Measurements from ENCODE around the gene FPGT. TPM values are rescaled to one million over a fixed set of nuclear protein-coding genes. Genes with fewer than 3 reads are reported as not detected.
A peak's percentile ranks its signal among the peaks of the same experiment; 100 is the strongest.
"Not testable (repeated sequence)": the region's sequence is repeated elsewhere in the genome, so short reads cannot be mapped to it uniquely, and the experiment has no call there.

Gene FPGT
- 8.8 and 9.2 TPM in 2 replicates for total RNA-seq (2014; rRNA removed; shearing (Covaris generic))
- 11.0 and 11.2 TPM in 2 replicates for polyA plus RNA-seq (2015; cell fraction: cytosol; rRNA removed)
- 13.9 and 15.8 TPM in 2 replicates for polyA plus RNA-seq (2015; cell fraction: nucleus; rRNA removed)

DNA sequence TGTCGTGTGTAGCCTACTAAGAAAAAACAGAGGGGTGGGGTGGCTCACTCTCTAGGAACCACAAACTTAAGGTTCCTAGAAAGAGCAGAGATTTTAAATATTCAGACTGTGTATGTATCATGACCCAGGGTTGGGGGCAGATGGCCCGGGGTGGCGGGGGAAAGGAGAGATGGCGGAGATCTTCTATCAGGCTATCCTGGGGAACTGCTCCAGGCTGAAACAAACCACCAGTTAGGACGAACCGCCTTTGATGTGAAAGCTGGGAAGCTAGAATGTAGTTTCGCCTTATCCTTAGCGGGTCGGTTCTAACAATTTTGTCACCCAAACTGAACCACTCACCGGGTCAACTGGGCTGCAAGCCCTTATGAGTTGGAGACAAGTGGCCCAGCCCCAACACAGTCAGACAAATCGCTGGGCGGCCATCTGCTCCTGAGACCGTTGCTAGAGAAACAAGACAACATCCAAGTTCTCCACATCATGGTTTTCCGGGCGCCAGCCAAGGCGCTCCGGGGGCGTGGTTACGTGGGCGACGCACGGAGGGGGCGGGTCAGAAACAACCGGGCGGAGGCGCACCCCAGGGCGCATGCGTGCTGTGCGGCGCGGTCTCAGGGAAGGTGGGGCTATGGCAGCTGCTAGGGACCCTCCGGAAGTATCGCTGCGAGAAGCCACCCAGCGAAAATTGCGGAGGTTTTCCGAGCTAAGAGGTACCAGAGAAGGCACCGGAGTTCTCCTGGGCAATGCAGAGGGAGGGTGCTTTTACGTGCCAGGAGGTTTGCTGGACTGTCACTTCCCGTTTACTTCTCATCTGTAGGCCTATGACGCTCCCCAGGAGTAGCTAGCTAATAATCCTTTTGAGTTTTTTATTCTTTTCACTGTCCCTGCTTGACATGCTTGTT lies at the start of gene FPGT, which contains the start of gene LRRIQ3:
TSS of gene FPGT (plus strand) at position 586 of the 896 bp plus-strand sequence. CDS start at position 623, 37 bp downstream.
TSS of gene LRRIQ3 (minus strand) at position 520 of the 896 bp plus-strand sequence. CDS start 14,492 bp downstream, outside the sequence.
- DNase-seq (ENCODE audit: low read depth), result peak; percentile 94

GRCh38 chr1:74160046-74160445 lies 38.0 kb upstream of the FPGT start:
- no peak for DNase-seq (ENCODE audit: low read depth)

DNA sequence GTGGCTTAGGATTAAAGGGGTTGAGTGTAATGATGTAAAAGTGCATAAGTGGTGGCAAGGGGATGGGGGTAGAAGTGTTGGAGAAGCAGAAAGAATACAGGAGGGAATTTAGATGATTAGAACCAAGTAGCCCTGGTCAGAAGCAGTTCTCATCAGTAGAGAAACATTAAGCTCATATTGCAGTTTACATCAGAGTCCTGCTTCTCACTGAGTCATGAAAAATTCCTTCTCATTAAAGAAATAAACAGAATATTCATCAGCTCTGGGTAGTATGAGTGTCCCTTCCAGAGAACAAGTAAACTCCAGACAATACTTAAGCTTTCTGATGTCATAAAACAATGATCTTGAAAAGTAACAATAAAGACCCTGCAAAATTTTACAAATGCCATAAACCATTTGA lies 36.5 kb upstream of the FPGT start:
- no peak for DNase-seq (ENCODE audit: low read depth)

GRCh38 chr1:74162333-74162732 lies 35.7 kb upstream of the FPGT start:
- DNase-seq (ENCODE audit: low read depth), result no peak

DNA sequence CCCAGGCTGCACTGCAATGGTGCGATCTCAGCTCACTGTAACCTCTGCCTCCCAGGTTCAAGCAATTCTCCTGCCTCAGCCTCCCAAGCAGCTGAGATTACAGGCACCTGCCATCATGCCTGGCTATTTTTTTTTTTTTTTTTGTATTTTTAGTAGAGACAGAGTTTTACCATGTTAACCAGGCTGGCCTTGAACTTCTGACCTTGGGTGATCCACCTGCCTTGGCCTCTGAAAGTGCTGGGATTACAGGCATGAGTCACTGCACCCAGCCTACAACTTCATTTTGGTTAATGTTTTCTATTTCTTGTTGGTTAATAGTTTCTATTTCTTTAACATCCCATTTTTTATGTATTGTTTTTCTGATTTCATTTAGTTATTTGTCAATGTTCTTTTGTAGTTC lies 23.6 kb upstream of the FPGT start:
- DNase-seq (ENCODE audit: low read depth), result not testable (repeated sequence)

DNA sequence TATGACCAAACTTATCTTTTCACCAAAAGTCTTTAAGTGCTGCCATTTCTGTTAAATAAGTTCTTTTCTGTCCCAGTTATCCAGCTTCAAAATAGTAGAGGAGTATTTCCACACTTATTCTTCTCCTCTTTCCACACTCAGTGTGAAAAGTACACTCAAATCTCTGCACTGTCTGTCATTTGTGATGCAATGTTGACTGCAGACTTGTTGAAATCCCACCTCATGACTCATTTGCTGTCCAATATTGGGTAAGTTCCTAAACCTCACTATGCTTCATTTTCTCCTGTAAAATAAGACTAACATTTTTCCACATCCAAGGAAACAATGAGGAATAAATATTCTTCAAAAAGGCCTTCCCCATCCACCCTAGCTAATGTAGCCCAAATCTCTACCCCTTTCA lies 17.6 kb upstream of the FPGT start:
- peak; percentile 22 for DNase-seq (ENCODE audit: low read depth)

GRCh38 chr1:74193908-74194307 lies 4.1 kb upstream of the FPGT start:
- peak; percentile 27 for DNase-seq (ENCODE audit: low read depth)

- DNase-seq (ENCODE audit: low read depth), result no peak
Observed at GRCh38 chr1:74195339-74195738, 2.7 kb upstream of the FPGT start.

GRCh38 chr1:74197255-74197654 lies 787 bp upstream of the FPGT start:
- no peak for DNase-seq (ENCODE audit: low read depth)

DNA sequence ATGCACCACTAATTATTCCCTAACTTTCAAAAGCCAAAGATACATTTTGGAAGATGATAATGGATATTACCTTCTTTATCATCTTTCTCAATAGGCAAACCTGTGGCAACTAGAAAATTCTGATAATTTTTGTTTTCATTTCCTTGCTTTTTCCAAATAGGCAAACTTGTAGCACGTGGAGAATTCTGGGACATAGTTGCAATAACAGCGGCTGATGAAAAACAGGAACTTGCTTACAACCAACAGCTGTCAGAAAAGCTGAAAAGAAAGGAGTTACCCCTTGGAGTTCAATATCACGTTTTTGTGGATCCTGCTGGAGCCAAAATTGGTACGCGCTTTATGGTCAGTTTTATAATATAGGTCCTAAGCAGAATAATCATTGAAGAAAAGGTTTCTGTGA lies 1.5 kb downstream of the FPGT start:
- no peak for DNase-seq (ENCODE audit: low read depth)

DNA sequence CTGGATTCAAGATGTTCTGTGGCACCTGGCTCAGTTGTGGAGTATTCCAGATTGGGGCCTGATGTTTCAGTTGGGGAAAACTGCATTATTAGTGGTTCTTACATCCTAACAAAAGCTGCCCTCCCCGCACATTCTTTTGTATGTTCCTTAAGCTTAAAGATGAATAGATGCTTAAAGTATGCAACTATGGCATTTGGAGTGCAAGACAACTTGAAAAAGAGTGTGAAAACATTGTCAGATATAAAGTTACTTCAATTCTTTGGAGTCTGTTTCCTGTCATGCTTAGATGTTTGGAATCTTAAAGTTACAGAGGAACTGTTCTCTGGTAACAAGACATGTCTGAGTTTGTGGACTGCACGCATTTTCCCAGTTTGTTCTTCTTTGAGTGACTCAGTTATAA lies 7.2 kb downstream of the FPGT start:
- DNase-seq (ENCODE audit: low read depth), result no peak

DNA sequence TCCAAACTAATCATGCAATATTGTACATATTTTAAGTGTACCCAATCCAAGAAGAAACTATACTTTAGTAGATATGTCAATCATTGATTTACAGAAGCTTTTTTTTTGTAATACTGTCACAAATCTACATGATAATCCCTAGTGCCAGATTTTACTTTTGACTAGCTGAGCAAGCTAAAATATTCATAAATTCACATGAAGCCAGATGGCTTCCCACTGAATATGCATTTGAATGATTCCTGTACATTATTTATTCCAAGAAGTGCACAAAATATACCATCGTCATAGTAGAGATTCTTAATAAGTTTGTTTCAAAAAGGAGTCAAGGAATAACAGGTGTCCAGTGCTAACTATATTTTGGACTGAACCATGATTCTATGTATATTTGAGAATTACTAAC lies 17.2 kb downstream of the FPGT start:
- no peak for DNase-seq (ENCODE audit: low read depth)

DNA sequence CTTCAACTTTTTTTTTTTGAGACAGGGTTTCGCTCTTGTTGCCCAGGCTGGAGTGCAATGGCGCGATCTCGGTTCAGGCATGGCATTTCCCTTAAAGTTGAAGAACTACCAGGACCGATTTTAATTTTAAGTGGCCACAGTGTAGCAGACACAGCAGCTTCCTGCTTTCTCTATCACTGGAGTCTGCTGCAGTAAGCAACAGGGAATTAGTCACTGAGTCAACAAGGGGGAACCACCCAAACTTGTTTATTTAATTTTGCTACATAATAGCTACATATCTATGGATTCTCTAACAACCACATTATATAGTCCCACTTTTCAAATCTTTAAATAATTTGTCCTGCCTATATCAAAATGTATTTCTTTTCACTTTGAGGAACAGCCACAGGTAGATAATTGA lies 24.7 kb downstream of the FPGT start:
- DNase-seq (ENCODE audit: low read depth), result peak; percentile 29

- DNase-seq (ENCODE audit: low read depth), result no peak
Observed at GRCh38 chr1:74223453-74223852, 25.4 kb downstream of the FPGT start.

GRCh38 chr1:74235153-74235552 lies 37.1 kb downstream of the FPGT start, which contains the start of gene TNNI3K:
TNNI3K (plus strand) TSS chr1:74235387; CDS start chr1:74235452, 65 bp downstream.
- DNase-seq (ENCODE audit: low read depth), result no peak

DNA sequence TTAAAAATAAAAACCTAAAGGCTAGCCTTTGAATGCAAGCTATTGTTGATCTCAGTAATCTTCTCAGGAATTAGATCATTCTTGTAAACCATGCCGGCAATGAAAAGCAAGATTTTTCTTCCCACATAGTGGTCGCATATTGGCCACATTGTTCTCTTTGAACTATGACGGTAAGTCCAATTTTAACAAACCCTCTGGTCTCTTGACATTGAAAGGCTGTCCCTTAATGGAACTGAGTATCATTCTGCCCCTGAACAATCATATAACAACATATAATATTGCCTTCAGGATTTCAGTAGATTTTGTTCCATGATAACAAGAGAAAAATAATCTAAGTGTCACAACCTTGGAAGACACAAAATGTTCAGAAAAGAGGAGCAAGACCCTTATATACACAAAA lies 38.4 kb downstream of the FPGT start:
- DNase-seq (ENCODE audit: low read depth), result no peak

GRCh38 chr1:74237035-74237434 lies 39.0 kb downstream of the FPGT start:
- DNase-seq (ENCODE audit: low read depth), result no peak

- no peak for DNase-seq (ENCODE audit: low read depth)
Observed at GRCh38 chr1:74237787-74238186, 39.7 kb downstream of the FPGT start.

- no peak for DNase-seq (ENCODE audit: low read depth)
Observed at GRCh38 chr1:74245168-74245772, 47.2 kb downstream of the FPGT start.

DNA sequence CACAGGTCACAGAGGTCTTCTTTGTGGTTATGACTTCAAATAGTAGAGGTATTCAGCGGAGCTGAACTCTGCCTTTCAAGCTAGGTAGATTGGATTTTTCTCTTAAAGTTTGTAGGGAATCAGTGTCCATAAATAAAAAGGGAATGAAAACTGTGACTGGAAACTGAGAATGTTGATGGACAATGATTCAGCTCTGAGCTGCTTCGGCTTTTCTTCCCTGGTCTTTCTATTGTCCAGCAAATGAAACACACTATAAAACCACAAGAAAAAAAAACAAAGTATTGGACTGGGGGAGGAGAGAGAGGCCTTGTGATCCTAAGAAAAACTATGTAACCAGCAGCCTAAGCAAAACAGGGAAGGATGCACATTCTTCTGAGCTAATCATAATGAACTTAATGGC lies 48.3 kb downstream of the FPGT start:
- peak; percentile 43 for DNase-seq (ENCODE audit: low read depth)

- no peak for DNase-seq (ENCODE audit: low read depth)
Observed at GRCh38 chr1:74247881-74248528, 50.0 kb downstream of the FPGT start.

Measured in HT1080 (cell line).